Measurements from ENCODE around the gene SAMD11.
A peak's percentile ranks its signal among the peaks of the same experiment; 100 is the strongest.

Gene SAMD11

GRCh38 chr1:950268-950667 lies 26.5 kb downstream of the SAMD11 start:
- DNase-seq (ENCODE audit: insufficient read length, low spot score): no peak
- no peak for TF ChIP-seq CTCF (IDR thresholded peaks at IDR 0.05; ENCODE audit: insufficient read depth, missing control alignments)
- no peak for FAIRE-seq

GRCh38 chr1:950881-951280 lies 27.2 kb downstream of the SAMD11 start:
- DNase-seq (ENCODE audit: insufficient read length, low spot score) (no peak), FAIRE-seq (no peak)
- TF ChIP-seq CTCF (IDR thresholded peaks at IDR 0.05; ENCODE audit: insufficient read depth, missing control alignments): no peak

- DNase-seq (ENCODE audit: insufficient read length, low spot score): no peak
- FAIRE-seq: no peak
- peak; percentile 31 for TF ChIP-seq CTCF (IDR thresholded peaks at IDR 0.05; ENCODE audit: insufficient read depth, missing control alignments)
These were observed 27.6 kb downstream of the SAMD11 start for GRCh38 chr1:951364-951763.

- TF ChIP-seq CTCF (IDR thresholded peaks at IDR 0.05; ENCODE audit: insufficient read depth, missing control alignments): no peak
- DNase-seq (ENCODE audit: insufficient read length, low spot score) (no peak), FAIRE-seq (no peak)
These were observed 28.5 kb downstream of the SAMD11 start for GRCh38 chr1:952201-952600.

- DNase-seq (ENCODE audit: insufficient read length, low spot score): no peak
- TF ChIP-seq CTCF (IDR thresholded peaks at IDR 0.05; ENCODE audit: insufficient read depth, missing control alignments): no peak
- no peak for FAIRE-seq
These were observed 28.9 kb downstream of the SAMD11 start for GRCh38 chr1:952603-953002.

GRCh38 chr1:953524-954320 lies 30.0 kb downstream of the SAMD11 start:
- FAIRE-seq (no peak), DNase-seq (ENCODE audit: insufficient read length, low spot score) (no peak)
- no peak for TF ChIP-seq CTCF (IDR thresholded peaks at IDR 0.05; ENCODE audit: insufficient read depth, missing control alignments)

GRCh38 chr1:954927-955326 lies 31.2 kb downstream of the SAMD11 start:
- DNase-seq (ENCODE audit: insufficient read length, low spot score) (no peak), FAIRE-seq (no peak)
- no peak for TF ChIP-seq CTCF (IDR thresholded peaks at IDR 0.05; ENCODE audit: insufficient read depth, missing control alignments)

Data from D721Med (cell line).